Middle frontal gyrus (tissue), 1 donor: ENCODE results near the gene PTK7.
A peak's percentile ranks its signal among the peaks of the same experiment; 100 is the strongest.

Source experiments
- DNase-seq: peaks from one replicate; pipeline ENCODE4 v3.0.0-alpha.2; 2015; ENCODE audit warnings: low spot score; ENCODE audit errors: extremely low spot score

PTK7 gene

DNA sequence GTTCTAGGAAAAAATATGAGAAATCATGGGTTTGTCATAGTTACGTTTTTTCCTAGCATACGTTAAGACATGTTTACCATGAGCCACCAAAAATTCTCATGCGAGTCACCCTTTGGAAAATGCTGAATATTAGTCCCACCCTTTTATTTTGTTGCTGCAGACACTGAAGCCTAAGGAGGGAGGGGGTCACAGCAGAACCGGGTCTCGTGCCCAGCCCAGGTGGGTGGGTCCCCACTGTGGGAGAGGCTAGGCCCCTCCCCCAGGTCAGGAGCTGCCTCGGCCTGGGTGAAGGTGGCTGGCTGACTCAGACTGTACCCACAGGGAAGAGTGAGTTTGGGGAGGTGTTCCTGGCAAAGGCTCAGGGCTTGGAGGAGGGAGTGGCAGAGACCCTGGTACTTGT lies 68.8 kb downstream of the PTK7 start:
- DNase-seq: no peak

DNA sequence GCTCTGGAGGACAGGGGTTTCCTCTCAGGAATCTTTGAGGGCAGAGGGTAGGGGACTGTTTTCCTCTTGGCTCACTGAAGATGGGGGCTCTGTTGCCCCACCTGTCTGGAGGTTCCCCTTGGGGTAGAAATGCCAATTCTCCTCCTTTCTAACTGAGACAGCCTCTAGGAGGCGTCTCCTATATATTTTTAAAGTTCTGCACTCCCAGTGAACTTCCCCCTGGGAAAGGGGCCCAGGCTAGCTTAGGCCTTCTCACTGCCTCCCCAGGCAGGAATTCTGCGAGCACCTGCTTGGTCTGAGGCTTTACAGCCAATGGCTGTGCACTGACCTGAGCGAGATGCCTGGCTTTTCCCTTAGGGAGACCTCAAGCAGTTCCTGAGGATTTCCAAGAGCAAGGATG lies 70.1 kb downstream of the PTK7 start:
- no peak for DNase-seq

DNA sequence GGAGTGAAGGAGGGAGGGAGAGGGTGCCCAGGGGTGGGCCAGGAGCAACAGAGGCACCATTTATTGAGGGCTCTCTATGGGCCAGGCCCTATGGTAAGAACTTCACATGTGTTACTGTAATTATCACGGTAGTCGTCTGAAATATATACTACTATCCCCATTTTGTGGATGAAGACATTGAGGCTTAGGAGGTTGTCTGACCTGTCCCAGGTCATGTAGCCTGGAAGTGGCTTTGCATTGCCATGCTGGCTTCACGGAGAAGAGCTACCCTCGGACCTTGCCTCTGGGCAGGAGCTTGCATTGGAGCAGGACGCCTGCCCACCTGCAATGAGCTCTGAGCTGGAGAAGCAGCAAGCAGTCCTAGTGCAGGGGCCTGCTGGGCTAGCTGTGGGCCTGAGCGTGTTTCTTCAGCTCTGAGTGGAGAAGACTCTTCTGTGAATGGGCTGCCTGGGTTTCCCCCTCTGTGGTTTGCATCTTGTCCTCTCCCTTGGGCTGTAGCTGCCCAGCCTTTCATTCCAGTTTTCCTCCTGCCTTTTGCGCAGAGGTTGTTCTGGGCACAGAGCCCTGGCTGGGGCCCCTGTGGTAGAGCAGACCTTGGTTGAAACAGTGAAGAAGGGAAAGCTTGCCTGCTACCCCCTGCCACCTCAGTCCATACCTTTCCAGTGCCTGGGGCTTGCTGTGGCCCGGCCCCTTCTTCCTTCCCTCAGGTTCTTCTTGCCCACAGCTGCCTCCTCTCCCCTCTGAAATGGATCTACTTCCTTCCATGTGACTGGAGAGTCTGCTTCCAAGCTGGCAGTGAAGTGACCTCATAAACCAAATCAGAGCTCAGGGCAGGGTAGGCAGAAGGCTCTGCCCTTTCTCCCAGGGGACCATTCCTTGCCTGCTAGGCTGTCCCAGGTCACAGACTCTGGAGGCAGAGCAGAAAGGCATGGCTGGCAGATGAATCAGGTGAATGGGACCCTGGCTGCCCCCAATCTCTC lies 70.9 kb downstream of the PTK7 start:
- DNase-seq: no peak

DNA sequence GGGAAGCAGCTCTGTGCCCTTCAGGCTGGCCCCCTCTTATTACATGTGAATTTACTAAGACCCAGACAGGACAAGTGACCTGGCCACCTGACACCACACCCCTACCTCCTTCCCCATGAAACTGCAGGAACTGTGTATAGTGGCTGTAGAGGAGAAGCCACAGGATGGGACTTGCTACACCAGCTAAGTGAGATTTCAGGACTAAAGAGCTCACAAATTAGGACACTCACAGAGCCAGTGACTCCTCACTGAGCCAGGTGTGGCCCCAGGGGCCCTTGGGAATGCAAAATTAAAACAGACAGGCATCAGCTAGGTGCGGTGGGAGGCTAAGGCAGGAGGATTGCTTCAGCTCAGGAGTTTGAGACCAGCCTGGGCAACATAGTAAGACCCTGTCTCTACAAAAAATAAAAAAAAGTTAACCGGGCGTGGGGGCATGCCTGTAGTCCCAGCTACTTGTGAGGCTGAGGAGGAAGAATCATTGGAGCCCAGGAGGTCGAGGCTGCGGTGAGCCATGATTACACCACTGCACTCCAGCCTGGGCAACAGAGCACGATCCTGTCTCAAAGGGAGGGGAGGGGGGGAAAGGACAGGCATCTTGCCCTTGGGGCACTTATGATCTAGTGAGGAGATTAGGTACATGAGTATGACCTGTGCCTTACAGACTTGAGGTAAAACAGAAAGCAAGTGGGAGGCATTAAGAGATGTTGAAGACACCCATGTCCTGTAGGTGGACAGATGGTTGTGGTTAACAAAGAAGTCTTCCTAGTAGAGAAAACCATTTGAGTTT lies 71.8 kb downstream of the PTK7 start:
- no peak for DNase-seq

DNA sequence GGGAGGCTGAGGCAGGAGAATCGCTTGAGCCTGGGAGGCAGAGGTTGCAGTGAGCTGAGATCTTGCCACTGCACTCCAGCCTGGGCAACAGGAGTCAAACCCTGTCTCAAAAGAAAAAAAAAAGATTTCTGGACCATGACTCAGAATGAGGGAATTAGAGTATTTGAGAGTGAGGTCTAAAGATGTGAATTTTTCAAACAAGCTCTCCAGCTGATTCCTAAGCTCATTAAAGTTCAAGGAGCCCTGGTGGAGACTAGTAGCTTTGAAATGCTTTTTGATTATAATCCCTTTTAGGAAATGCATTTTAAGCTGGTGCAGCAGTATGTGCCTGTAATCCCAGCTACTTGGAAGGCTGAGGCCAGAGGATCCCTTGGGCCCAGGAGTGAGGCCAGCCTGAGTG lies 73.2 kb downstream of the PTK7 start:
- no peak for DNase-seq

DNA sequence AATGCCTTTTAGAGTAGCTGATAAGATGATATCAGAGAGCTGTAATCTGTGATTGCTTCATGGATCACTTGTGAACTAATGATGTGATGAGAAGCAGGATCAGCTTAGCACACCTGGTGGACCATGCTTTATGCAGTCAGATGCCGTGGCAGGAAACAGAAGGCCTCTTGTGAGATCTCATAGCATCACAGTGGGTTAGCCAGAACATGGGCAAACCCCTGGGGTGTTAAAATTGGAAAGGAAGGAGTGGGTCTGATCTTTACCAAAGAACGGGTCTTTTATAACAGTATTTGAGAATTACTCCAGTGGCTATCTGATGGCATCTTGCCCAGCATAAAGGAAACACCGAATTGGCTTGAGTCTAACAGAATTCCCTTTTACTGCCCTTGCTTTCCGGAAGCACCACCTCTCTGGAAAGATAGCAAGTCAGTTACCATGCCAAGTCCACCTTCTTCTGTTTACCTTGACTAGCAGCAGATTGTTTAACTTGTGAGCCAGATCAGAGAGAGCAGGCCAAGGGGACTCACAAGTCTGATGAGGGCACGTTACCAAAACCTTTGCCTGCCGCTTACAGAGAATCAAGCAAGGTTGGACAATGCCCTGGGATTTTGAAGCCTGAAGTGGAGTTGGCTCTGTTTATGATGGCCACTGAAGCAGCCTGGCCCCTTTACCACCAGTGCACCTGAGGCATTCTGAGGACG lies 74.1 kb downstream of the PTK7 start:
- no peak for DNase-seq

DNA sequence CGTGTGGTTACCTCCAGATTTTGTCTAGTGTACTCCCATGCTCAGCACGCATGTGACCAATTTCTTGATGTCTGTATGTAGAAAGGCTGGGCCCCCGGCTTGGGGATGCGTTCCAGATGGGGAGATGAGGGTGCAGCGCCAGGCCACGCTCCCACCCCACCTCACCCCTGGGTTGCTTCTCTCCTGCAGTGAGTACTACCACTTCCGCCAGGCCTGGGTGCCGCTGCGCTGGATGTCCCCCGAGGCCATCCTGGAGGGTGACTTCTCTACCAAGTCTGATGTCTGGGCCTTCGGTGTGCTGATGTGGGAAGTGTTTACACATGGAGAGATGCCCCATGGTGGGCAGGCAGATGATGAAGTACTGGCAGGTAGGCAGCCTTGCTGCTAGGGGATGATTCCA lies 83.5 kb downstream of the PTK7 start:
- no peak for DNase-seq

DNA sequence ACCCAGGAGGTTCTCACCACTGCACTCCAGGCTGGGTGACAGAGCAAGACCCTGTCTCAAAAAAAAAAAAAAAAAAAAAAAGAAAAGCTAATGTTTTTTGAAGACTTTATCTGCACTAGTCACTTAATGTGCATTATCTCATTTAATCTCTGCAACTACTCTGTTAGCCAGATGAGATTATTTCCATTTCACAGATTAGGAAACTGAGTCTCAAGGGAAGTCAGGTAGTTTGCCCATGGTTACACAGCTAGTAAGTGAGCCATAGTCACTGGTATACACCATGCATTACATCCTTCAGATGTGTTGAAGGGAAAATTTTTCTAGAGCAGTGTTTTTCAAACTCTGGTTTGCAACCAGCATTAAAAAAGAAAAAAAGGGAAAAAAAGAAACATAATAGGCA lies 87.8 kb downstream of the PTK7 start:
- no peak for DNase-seq

DNA sequence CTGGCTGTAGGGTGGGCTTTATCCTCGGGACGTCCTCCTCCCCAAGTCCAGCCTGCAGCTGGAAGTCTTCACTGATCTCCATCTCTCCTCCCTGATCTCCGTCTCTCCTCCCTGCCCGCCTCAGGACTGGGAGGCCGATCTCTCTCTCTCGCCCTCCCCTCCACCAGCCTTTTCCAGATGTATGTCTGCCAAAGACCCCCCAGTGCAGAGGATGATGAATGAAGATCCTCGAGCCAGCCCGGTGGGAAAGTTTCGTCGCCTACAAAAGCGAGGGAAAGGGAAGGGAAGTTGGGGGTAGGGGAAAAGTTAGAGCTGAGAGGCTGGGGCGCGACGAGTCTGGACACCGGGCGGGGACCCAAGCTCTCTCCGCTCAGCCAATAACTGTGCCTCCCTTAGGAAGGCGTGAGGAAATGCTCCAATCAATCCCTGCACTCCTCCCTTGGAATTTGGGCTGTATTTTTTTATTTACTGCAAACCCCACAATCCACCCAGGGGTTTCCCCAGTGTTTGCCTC lies 94.4 kb downstream of the PTK7 start:
- no peak for DNase-seq

DNA sequence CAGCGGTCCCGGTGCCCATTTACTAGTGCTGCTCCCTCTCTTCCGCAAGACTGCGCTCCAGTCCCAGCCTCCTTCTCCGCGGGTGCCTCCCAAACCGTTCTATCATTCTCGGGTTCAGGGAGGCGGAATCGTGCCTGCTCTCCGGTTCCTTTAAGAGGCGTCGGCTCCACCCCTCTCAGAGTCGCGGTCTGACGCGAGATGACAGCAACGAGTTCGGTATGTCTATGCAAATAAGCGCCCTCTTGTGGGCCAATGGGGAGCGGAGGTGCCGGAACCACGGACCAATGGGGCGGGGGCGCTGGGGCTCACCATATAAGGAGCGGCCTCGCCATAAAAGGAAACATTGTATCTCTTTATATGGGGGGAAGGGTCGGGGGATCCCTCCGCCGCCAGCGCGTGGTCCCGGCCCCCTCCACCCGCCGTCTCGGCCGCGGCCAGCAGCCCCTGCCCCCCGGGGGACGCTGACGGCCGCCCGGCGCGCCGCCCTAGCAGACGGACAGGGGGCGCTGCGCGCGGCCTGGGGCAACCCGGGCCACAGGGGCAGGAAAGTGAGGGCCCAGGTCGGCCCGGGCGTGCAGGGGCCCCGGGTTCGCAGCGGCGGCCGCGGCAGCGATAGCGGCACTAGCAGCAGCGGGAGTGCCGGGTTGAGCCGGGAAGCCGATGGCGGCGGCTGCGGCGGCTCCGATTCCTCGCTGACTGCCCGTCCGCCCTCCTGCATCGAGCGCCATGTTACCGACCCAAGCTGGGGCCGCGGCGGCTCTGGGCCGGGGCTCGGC lies 95.0 kb downstream of the PTK7 start, which contains the start of gene SRF:
Gene SRF (plus strand): TSS at position 339 of the 776 bp plus-strand sequence. CDS start 388 bp downstream, at position 727.
- DNase-seq: peak; percentile 99

DNA sequence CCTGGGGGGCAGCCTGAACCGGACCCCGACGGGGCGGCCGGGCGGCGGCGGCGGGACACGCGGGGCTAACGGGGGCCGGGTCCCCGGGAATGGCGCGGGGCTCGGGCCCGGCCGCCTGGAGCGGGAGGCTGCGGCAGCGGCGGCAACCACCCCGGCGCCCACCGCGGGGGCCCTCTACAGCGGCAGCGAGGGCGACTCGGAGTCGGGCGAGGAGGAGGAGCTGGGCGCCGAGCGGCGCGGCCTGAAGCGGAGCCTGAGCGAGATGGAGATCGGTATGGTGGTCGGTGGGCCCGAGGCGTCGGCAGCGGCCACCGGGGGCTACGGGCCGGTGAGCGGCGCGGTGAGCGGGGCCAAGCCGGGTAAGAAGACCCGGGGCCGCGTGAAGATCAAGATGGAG lies 95.6 kb downstream of the PTK7 start:
- DNase-seq: no peak

DNA sequence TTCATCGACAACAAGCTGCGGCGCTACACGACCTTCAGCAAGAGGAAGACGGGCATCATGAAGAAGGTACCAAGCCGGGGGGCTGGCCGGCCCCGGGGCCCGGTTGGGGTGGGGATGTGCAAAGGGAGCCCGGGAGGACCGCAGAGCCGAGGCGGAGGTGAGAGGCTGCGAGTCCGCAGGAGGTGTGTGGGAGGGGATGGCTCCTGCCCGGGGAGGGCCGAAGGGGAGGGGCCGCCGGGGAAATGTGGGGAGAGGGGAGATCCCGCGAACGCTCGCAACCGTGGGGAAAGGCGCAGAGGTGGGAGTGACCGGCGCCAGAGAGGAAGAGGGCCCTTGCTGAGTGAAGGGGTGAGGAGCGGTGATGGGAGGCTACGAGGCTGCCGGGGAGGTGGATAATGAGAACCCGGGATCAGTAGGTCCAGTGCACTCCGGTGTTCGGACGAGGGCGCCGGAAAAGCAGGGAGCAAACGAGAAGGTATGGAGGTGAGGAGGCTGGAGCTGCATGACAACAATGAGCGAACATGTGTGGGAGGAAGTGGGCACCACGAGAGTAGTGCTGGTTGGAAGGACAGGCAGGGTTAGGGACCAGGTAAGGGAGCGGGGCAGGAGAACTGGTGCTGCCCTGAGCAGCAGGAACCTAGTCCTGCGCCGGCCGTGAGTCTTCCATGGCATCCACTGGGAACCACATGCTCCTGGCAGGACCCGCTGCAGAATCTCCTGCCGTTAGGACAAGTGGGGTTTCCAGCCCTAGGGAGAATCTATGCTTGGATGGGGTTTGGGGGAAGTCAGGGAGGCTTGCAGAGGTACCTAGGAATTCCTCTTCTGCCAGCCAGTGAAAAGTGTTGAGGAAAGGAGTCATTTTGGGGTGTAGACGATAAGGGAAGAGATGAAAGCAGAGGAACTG lies 96.2 kb downstream of the PTK7 start:
- no peak for DNase-seq

DNA sequence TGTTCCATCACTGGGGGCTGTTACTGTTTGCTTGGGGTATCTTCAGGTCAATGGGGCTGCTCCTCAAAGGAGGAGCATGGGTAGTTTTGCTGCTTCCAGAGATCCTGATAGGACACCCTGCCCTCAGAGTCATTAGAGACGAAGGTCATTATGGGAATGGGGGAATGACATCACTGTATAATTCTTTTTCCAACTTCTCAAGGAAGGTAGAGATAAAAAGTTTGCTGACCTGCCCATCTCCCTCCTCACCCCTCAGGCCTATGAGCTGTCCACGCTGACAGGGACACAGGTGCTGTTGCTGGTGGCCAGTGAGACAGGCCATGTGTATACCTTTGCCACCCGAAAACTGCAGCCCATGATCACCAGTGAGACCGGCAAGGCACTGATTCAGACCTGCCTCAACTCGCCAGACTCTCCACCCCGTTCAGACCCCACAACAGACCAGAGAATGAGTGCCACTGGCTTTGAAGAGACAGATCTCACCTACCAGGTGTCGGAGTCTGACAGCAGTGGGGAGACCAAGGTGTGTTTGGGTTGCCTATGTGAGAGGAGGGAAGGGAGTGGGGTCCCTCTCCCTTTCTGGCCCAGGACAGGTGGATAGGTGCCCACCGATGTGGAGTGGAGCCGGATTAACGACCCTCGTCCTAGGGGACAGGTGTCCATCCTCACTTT lies 97.6 kb downstream of the PTK7 start:
- DNase-seq: no peak

DNA sequence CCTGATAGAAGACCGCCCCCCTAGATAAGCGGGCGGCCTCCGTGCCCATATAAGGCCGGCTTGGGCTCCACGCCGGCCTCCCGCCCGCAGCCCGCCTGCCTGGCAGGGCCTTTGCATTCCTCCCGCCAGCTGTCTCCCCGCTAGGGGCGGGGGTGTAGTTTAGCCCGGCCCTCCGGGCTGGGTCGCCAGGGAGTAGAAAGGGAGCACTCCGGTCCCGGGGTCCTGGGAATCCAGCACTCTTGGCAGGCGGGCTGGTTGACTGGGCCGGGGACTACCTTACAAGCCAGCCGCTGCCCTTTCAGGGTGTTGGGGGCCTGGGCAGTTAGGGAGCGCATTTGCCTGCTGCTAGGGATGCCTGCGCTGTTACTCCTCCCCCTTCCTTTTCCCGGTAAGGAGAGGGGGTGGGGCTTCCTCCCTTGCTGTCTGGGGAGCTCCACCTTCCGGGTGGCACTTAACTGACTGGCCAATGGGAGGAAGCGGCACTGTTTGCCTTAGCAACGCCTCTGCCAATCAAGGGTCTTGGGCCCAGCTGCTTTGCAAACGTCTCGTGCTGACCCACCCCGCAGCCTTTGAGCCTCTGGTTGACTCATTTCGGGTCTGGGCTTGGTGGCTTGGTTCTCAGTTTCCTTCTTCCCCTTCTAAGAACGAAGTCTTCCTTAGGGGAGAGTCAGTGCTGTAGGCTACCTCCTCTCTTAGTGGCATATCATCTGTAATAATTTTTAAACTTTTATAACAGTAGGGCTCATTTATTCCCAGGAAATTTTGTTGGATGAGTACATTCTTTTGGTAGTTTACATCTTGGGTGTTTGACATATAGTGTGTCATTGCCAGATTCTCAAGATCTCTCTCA lies 98.4 kb downstream of the PTK7 start:
- peak; percentile 93 for DNase-seq

DNA sequence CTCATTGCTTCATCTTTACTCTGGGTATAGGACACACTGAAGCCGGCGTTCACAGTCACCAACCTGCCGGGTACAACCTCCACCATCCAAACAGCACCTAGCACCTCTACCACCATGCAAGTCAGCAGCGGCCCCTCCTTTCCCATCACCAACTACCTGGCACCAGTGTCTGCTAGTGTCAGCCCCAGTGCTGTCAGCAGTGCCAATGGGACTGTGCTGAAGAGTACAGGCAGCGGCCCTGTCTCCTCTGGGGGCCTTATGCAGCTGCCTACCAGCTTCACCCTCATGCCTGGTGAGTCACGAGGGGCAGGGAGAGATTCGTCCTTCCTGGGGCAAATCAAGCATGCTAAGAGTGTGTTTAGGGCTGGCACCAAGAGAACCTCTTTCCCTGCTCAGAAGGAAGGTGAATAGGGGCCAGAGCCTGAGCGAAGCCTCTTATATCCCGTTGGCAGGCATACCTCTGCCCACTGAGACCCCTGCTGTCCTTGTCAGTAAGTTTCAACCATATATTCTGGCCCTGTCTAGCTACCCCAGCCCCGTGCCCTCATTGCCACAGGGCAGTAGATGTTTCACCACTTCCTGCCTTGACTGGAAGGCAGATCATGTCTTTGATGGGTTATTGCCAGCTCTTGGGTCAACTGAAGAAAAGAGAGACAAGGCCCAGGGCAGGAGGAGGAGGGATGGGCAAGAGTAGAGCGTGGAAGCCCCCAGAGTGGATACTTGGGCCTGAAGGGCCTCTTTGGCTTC lies 99.7 kb downstream of the PTK7 start:
- DNase-seq: no peak

DNA sequence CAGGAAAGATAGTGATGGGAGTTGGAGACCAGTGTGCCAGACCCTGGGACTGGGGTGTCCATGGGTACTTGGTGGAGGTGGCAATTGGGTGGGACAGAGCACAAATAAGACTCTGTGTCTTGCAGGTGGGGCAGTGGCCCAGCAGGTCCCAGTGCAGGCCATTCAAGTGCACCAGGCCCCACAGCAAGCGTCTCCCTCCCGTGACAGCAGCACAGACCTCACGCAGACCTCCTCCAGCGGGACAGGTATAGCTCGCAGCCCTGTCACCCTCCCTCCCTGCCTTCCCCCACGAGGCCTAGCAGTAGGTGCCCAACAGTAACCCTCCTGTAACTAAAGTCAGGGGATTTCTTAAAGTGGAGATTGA lies 100.3 kb downstream of the PTK7 start:
- no peak for DNase-seq

DNA sequence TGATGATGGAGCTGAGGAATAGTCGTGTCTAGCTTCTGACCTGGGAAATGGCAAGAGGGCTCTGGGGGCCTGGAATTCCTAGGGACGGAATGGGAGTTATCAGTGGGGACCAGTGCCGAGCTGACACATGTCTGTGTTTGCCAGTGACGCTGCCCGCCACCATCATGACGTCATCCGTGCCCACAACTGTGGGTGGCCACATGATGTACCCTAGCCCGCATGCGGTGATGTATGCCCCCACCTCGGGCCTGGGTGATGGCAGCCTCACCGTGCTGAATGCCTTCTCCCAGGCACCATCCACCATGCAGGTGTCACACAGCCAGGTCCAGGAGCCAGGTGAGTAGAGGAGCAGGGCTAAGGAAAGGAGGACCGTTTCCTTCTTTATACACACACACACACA lies 102.0 kb downstream of the PTK7 start:
- DNase-seq: no peak
